GM23338 (cell line): ENCODE results near the gene ST6GALNAC3. TPM values are rescaled to one million over a fixed set of nuclear protein-coding genes. Genes with fewer than 3 reads are reported as not detected.
A peak's percentile ranks its signal among the peaks of the same experiment; 100 is the strongest.

Source experiments
- ATAC-seq: fragments of 200-7000 bp; cut with Tn5 transposase; 3 replicates; pipeline ENCODE4 v1.9.1; 2020
- DNase-seq: peaks from one replicate; pipeline ENCODE4 v3.0.0-alpha.2; 2015; ENCODE audit warnings: low spot score
- H2AFZ ChIP-seq: fragments of 200-600 bp; sonication (generic); 2 replicates; pipeline ENCODE4 v1.8.0; 2016; ENCODE audit warnings: antibody characterized with exemption, mild to moderate bottlenecking, moderate library complexity
- H3F3A ChIP-seq: fragments of 200-600 bp; sonication (generic); replicated peaks from 2 replicates; pipeline ENCODE4 v1.8.0; 2017; ENCODE audit warnings: antibody characterized with exemption, mixed run types, low read depth
- H3K27ac ChIP-seq: fragments of 200-600 bp; sonication (generic); 2 replicates; pipeline ENCODE4 v1.6.1; 2016; ENCODE audit warnings: low read depth
- H3K27me3 ChIP-seq: fragments of 200-600 bp; sonication (generic); 2 replicates; pipeline ENCODE4 v1.8.0; 2016; ENCODE audit warnings: mild to moderate bottlenecking, mixed run types, moderate library complexity; ENCODE audit not compliant: insufficient read depth
- H3K36me3 ChIP-seq: fragments of 200-600 bp; sonication (generic); 2 replicates; pipeline ENCODE4 v1.8.0; 2016; ENCODE audit warnings: mild to moderate bottlenecking; ENCODE audit not compliant: insufficient read depth
- H3K4me1 ChIP-seq: fragments of 200-600 bp; sonication (generic); 2 replicates; pipeline ENCODE4 v1.8.0; 2016; ENCODE audit warnings: mild to moderate bottlenecking, moderate library complexity; ENCODE audit not compliant: insufficient read depth
- H3K4me2 ChIP-seq: fragments of 200-600 bp; sonication (generic); 2 replicates; pipeline ENCODE4 v1.7.1; 2017; ENCODE audit warnings: mixed run types
- H3K4me3 ChIP-seq: fragments of 200-600 bp; sonication (generic); 2 replicates; pipeline ENCODE4 v1.6.1; 2016; ENCODE audit warnings: mixed run types
- H3K79me2 ChIP-seq: fragments of 200-600 bp; sonication (generic); replicated peaks from 2 replicates; pipeline ENCODE4 v1.8.0; 2017; ENCODE audit warnings: mild to moderate bottlenecking; ENCODE audit not compliant: insufficient read depth
- H3K9me2 ChIP-seq: fragments of 200-600 bp; sonication (generic); 2 replicates; pipeline ENCODE4 v1.8.0; 2017; ENCODE audit not compliant: insufficient read depth
- H4K20me1 ChIP-seq: fragments of 200-600 bp; sonication (generic); replicated peaks from 2 replicates; pipeline ENCODE4 v1.8.0; 2017; ENCODE audit warnings: mild to moderate bottlenecking; ENCODE audit not compliant: insufficient read depth
- H3K27ac Mint-ChIP-seq: 2 replicates; pipeline ENCODE4 v1.8.0; 2020; ENCODE audit warnings: inconsistent platforms, mild to moderate bottlenecking, moderate library complexity, mixed read lengths
- H3K27me3 Mint-ChIP-seq: 3 replicates; pipeline ENCODE4 v1.8.0; 2022; ENCODE audit warnings: low read depth, mild to moderate bottlenecking, moderate library complexity, mixed read lengths, inconsistent platforms; ENCODE audit not compliant: insufficient read depth, poor library complexity
- H3K36me3 Mint-ChIP-seq: 3 replicates; pipeline ENCODE4 v1.8.0; 2021; ENCODE audit warnings: low read depth, mild to moderate bottlenecking, inconsistent platforms, moderate library complexity, mixed read lengths
- H3K4me1 Mint-ChIP-seq: 3 replicates; pipeline ENCODE4 v1.8.0; 2020; ENCODE audit warnings: mild to moderate bottlenecking, inconsistent platforms, mixed read lengths
- H3K4me3 Mint-ChIP-seq: 3 replicates; pipeline ENCODE4 v1.8.0; 2021; ENCODE audit warnings: moderate library complexity, mild to moderate bottlenecking, inconsistent platforms, mixed read lengths
- H3K9me3 Mint-ChIP-seq: 3 replicates; pipeline ENCODE4 v1.8.0; 2020; ENCODE audit warnings: moderate library complexity, mild to moderate bottlenecking, inconsistent platforms, mixed read lengths
- CREB1 ChIP-seq: fragments of 250-450 bp; sonication (Bioruptor Pico); IDR thresholded peaks from 2 replicates; pipeline ENCODE4 v1.5.0; 2020; ENCODE audit warnings: low read depth, mild to moderate bottlenecking, moderate library complexity
- ETS1 ChIP-seq: IDR thresholded peaks from 2 replicates; pipeline ENCODE4 v1.6.1; 2016; ENCODE audit warnings: antibody characterized with exemption
- EZH2 ChIP-seq: fragments of 200-600 bp; sonication (generic); IDR thresholded peaks from one replicate; pipeline ENCODE4 v1.8.0; 2017; ENCODE audit warnings: antibody characterized with exemption, mild to moderate bottlenecking, low read depth; ENCODE audit not compliant: unreplicated experiment
- EZH2phosphoT487 ChIP-seq: fragments of 200-600 bp; sonication (generic); IDR thresholded peaks from one replicate; pipeline ENCODE4 v1.8.1; 2018; ENCODE audit warnings: antibody characterized with exemption; ENCODE audit not compliant: unreplicated experiment
- JUNB ChIP-seq: IDR thresholded peaks from one replicate; pipeline ENCODE4 v1.6.1; 2016; ENCODE audit warnings: antibody characterized with exemption; ENCODE audit not compliant: unreplicated experiment
- NANOG ChIP-seq: IDR thresholded peaks from 2 replicates; pipeline ENCODE4 v1.6.1; 2016; ENCODE audit warnings: antibody characterized with exemption, borderline replicate concordance
- POLR2AphosphoS5 ChIP-seq: IDR thresholded peaks from 2 replicates; pipeline ENCODE4 v1.6.1; 2016; ENCODE audit warnings: antibody characterized with exemption, low read depth
- STAT1 ChIP-seq: IDR thresholded peaks from one replicate; pipeline ENCODE4 v1.6.1; 2016; ENCODE audit warnings: antibody characterized with exemption; ENCODE audit not compliant: unreplicated experiment
- ZNF114 ChIP-seq: fragments of 250-450 bp; sonication (Bioruptor Pico); IDR thresholded peaks from 2 replicates; pipeline ENCODE4 v1.5.0; 2020; ENCODE audit warnings: mild to moderate bottlenecking, moderate library complexity
- ZNF331 ChIP-seq: fragments of 250-450 bp; sonication (Bioruptor Pico); IDR thresholded peaks from 2 replicates; pipeline ENCODE4 v1.5.0; 2020; ENCODE audit warnings: low read depth, mild to moderate bottlenecking, moderate library complexity
- polyA plus RNA-seq: library from polyadenylated mRNA; unstranded; fragments of >200 nt; fragmentation: Nextera tagmentation; extraction: Ambion mirVana; gene quantifications from 2 replicates; pipeline ENCODE4 v1.2.1, GENCODE V29; 2016
- total RNA-seq: library from RNA; depleted of rRNA; stranded (reverse); fragments of >200 nt; shearing (Covaris generic); gene quantifications from 2 replicates; pipeline ENCODE4 v1.2.3, GENCODE V29; 2014
- TF ChIP-seq, protein P1 (sequence below): fragments of 250-450 bp; sonication (Bioruptor Pico); IDR thresholded peaks from 2 replicates; pipeline ENCODE4 v1.5.0; 2020; ENCODE audit warnings: mild to moderate bottlenecking, moderate library complexity
- TF ChIP-seq, protein P2 (sequence below), 2 experiments: fragments of 200-600 bp in 1 of 2; sonication (generic) in 1 of 2; conservative IDR thresholded peaks; 2 replicates each; pipeline versions ENCODE4 v1.5.1 to v1.6.1; 2016 to 2017; ENCODE audit warnings: antibody characterized with exemption in 2 of 2, low read depth in 2 of 2, mild to moderate bottlenecking in 2 of 2, moderate library complexity in 1 of 2
- TF ChIP-seq, protein P3 (sequence below): IDR thresholded peaks from one replicate; pipeline ENCODE4 v1.6.1; 2018; ENCODE audit warnings: antibody characterized with exemption; ENCODE audit not compliant: unreplicated experiment

ST6GALNAC3 gene
- total and polyA plus RNA-seq, 2 experiments from 2014 or later, result 4.7 to 11.6 TPM

GRCh38 chr1:76576876-76577524 lies 502.5 kb downstream of the ST6GALNAC3 start:
- H3K4me3 Mint-ChIP-seq, result no peak overlapping the region
- Histone ChIP-seq H3K4me1 (peaks cover 25% of the 10 kb centered on the region), H3K36me3 (no peaks in the 10 kb centered on the region), H3F3A (no peaks in the 10 kb centered on the region), H3K4me2 (no peak overlapping the region), H3K9me2 (no peaks in the 10 kb centered on the region), H3K27me3 (no peaks in the 10 kb centered on the region), H3K4me3 (no peak overlapping the region), H3K79me2 (no peaks in the 10 kb centered on the region), H2AFZ (no peak overlapping the region), H3K27ac (no peak overlapping the region), H4K20me1 (no peaks in the 10 kb centered on the region)
- peak overlapping the region; percentile 49 for H3K27ac Mint-ChIP-seq
- H3K9me3 Mint-ChIP-seq, result no peaks in the 10 kb centered on the region
- no peaks in the 10 kb centered on the region for H3K36me3 Mint-ChIP-seq
- no peak for DNase-seq
- TF ChIP-seq STAT1, result no peak
- TF ChIP-seq, protein P1, sequence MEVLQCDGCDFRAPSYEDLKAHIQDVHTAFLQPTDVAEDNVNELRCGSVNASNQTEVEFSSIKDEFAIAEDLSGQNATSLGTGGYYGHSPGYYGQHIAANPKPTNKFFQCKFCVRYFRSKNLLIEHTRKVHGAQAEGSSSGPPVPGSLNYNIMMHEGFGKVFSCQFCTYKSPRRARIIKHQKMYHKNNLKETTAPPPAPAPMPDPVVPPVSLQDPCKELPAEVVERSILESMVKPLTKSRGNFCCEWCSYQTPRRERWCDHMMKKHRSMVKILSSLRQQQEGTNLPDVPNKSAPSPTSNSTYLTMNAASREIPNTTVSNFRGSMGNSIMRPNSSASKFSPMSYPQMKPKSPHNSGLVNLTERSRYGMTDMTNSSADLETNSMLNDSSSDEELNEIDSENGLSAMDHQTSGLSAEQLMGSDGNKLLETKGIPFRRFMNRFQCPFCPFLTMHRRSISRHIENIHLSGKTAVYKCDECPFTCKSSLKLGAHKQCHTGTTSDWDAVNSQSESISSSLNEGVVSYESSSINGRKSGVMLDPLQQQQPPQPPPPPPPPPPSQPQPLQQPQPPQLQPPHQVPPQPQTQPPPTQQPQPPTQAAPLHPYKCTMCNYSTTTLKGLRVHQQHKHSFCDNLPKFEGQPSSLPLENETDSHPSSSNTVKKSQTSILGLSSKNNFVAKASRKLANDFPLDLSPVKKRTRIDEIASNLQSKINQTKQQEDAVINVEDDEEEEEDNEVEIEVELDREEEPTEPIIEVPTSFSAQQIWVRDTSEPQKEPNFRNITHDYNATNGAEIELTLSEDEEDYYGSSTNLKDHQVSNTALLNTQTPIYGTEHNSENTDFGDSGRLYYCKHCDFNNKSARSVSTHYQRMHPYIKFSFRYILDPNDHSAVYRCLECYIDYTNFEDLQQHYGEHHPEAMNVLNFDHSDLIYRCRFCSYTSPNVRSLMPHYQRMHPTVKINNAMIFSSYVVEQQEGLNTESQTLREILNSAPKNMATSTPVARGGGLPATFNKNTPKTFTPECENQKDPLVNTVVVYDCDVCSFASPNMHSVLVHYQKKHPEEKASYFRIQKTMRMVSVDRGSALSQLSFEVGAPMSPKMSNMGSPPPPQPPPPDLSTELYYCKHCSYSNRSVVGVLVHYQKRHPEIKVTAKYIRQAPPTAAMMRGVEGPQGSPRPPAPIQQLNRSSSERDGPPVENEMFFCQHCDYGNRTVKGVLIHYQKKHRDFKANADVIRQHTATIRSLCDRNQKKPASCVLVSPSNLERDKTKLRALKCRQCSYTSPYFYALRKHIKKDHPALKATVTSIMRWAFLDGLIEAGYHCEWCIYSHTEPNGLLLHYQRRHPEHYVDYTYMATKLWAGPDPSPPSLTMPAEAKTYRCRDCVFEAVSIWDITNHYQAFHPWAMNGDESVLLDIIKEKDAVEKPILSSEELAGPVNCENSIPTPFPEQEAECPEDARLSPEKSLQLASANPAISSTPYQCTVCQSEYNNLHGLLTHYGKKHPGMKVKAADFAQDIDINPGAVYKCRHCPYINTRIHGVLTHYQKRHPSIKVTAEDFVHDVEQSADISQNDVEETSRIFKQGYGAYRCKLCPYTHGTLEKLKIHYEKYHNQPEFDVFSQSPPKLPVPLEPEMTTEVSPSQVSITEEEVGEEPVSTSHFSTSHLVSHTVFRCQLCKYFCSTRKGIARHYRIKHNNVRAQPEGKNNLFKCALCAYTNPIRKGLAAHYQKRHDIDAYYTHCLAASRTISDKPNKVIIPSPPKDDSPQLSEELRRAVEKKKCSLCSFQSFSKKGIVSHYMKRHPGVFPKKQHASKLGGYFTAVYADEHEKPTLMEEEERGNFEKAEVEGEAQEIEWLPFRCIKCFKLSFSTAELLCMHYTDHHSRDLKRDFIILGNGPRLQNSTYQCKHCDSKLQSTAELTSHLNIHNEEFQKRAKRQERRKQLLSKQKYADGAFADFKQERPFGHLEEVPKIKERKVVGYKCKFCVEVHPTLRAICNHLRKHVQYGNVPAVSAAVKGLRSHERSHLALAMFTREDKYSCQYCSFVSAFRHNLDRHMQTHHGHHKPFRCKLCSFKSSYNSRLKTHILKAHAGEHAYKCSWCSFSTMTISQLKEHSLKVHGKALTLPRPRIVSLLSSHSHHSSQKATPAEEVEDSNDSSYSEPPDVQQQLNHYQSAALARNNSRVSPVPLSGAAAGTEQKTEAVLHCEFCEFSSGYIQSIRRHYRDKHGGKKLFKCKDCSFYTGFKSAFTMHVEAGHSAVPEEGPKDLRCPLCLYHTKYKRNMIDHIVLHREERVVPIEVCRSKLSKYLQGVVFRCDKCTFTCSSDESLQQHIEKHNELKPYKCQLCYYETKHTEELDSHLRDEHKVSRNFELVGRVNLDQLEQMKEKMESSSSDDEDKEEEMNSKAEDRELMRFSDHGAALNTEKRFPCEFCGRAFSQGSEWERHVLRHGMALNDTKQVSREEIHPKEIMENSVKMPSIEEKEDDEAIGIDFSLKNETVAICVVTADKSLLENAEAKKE (CRISPR knock-in tag), result no peak
- TF ChIP-seq EZH2, result no peak
- TF ChIP-seq ZNF331 (CRISPR knock-in tag), result no peak
- no peak for TF ChIP-seq POLR2AphosphoS5
- TF ChIP-seq ZNF114 (CRISPR knock-in tag), result no peak
- TF ChIP-seq, protein P2, sequence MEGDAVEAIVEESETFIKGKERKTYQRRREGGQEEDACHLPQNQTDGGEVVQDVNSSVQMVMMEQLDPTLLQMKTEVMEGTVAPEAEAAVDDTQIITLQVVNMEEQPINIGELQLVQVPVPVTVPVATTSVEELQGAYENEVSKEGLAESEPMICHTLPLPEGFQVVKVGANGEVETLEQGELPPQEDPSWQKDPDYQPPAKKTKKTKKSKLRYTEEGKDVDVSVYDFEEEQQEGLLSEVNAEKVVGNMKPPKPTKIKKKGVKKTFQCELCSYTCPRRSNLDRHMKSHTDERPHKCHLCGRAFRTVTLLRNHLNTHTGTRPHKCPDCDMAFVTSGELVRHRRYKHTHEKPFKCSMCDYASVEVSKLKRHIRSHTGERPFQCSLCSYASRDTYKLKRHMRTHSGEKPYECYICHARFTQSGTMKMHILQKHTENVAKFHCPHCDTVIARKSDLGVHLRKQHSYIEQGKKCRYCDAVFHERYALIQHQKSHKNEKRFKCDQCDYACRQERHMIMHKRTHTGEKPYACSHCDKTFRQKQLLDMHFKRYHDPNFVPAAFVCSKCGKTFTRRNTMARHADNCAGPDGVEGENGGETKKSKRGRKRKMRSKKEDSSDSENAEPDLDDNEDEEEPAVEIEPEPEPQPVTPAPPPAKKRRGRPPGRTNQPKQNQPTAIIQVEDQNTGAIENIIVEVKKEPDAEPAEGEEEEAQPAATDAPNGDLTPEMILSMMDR (conservative IDR thresholded peaks at IDR 0.05; ENCODE audit: low read depth in 2 of 2), result no peak
- TF ChIP-seq NANOG, result no peak
- TF ChIP-seq, protein P3, sequence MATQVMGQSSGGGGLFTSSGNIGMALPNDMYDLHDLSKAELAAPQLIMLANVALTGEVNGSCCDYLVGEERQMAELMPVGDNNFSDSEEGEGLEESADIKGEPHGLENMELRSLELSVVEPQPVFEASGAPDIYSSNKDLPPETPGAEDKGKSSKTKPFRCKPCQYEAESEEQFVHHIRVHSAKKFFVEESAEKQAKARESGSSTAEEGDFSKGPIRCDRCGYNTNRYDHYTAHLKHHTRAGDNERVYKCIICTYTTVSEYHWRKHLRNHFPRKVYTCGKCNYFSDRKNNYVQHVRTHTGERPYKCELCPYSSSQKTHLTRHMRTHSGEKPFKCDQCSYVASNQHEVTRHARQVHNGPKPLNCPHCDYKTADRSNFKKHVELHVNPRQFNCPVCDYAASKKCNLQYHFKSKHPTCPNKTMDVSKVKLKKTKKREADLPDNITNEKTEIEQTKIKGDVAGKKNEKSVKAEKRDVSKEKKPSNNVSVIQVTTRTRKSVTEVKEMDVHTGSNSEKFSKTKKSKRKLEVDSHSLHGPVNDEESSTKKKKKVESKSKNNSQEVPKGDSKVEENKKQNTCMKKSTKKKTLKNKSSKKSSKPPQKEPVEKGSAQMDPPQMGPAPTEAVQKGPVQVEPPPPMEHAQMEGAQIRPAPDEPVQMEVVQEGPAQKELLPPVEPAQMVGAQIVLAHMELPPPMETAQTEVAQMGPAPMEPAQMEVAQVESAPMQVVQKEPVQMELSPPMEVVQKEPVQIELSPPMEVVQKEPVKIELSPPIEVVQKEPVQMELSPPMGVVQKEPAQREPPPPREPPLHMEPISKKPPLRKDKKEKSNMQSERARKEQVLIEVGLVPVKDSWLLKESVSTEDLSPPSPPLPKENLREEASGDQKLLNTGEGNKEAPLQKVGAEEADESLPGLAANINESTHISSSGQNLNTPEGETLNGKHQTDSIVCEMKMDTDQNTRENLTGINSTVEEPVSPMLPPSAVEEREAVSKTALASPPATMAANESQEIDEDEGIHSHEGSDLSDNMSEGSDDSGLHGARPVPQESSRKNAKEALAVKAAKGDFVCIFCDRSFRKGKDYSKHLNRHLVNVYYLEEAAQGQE, result no peak
- TF ChIP-seq CREB1 (CRISPR knock-in tag), result no peak
- TF ChIP-seq ETS1, result no peak
- TF ChIP-seq EZH2phosphoT487, result no peak
- TF ChIP-seq JUNB, result no peak
- H3K4me1 Mint-ChIP-seq, result peaks cover 46% of the 10 kb centered on the region
- H3K27me3 Mint-ChIP-seq, result no peaks in the 10 kb centered on the region
- ATAC-seq, result no peak
